CD14-positive monocyte (primary cell): ENCODE measurements around the gene SLC9C1. TPM values are rescaled to one million over a fixed set of nuclear protein-coding genes. Genes with fewer than 3 reads are reported as not detected.

Experiments used
- DNase-seq, 3 donors: peaks; one replicate each; pipeline ENCODE4 v3.0.0-alpha.2; 2011 to 2022
- H2AFZ ChIP-seq: 2 replicates; pipeline ENCODE4 v1.6.0; 2012; ENCODE audit warnings: mild to moderate bottlenecking, low read depth, low read length, inconsistent platforms; ENCODE audit not compliant: insufficient read depth, poor library complexity, severe bottlenecking
- H3K27ac ChIP-seq, 2 donors: 1 replicate in 1 of 2; 2 replicates in 1 of 2; pipeline ENCODE4 v1.5.1; 2012 to 2013; ENCODE audit warnings: low read length in 2 of 2, control low read depth in 1 of 2, inconsistent platforms in 1 of 2, low read depth in 1 of 2, mild to moderate bottlenecking in 1 of 2
- H3K27me3 ChIP-seq, 2 donors: one replicate each; pipeline versions ENCODE4 v1.6.0 to v1.6.1; 2011 to 2013; ENCODE audit warnings: low read length in 2 of 2; ENCODE audit not compliant: control insufficient read depth in 2 of 2, insufficient read depth in 2 of 2
- H3K36me3 ChIP-seq, 2 donors: replicated peaks in 1 of 2; 1 replicate in 1 of 2; 2 replicates in 1 of 2; pipeline versions ENCODE4 v1.5.1 to v1.6.1; 2012 to 2013; ENCODE audit warnings: low read length in 2 of 2, control low read depth in 1 of 2, inconsistent platforms in 1 of 2, mild to moderate bottlenecking in 1 of 2; ENCODE audit not compliant: insufficient read depth in 2 of 2, control insufficient read depth in 1 of 2
- H3K4me1 ChIP-seq, 2 donors: 1 replicate in 1 of 2; 2 replicates in 1 of 2; pipeline versions ENCODE4 v1.5.1 to v1.6.1; 2012 to 2013; ENCODE audit warnings: low read length in 2 of 2, control low read depth in 1 of 2, inconsistent platforms in 1 of 2, mild to moderate bottlenecking in 1 of 2, moderate library complexity in 1 of 2; ENCODE audit not compliant: insufficient read depth in 2 of 2, control insufficient read depth in 1 of 2
- H3K4me2 ChIP-seq: replicated peaks from 2 replicates; pipeline ENCODE3; 2012; ENCODE audit warnings: low read length, moderate library complexity, mild to moderate bottlenecking; ENCODE audit not compliant: poor library complexity, severe bottlenecking; ENCODE audit errors: extremely low read depth
- H3K4me3 ChIP-seq, 3 experiments: fragments of 200-600 bp in 1 of 3; sonication (generic) in 1 of 3; replicated peaks in 1 of 3; 1 replicate in 2 of 3; 2 replicates in 1 of 3; pipeline ENCODE4 v1.5.1; 2011 to 2013; ENCODE audit warnings: low read length in 3 of 3, mild to moderate bottlenecking in 3 of 3, control low read depth in 2 of 3, low read depth in 2 of 3, inconsistent platforms in 1 of 3, moderate library complexity in 1 of 3
- H3K79me2 ChIP-seq: 2 replicates; pipeline ENCODE4 v1.6.0; 2012; ENCODE audit warnings: mild to moderate bottlenecking, control low read depth, inconsistent platforms, low read length, moderate library complexity; ENCODE audit not compliant: insufficient read depth
- H3K9ac ChIP-seq: 2 replicates; pipeline ENCODE4 v1.6.0; 2017; ENCODE audit warnings: low read length, mild to moderate bottlenecking; ENCODE audit not compliant: insufficient read depth, poor library complexity, severe bottlenecking
- H3K9me3 ChIP-seq, 2 donors: replicated peaks in 1 of 2; 1 replicate in 1 of 2; 2 replicates in 1 of 2; pipeline versions ENCODE4 v1.5.1 to v1.6.1; 2012 to 2013; ENCODE audit warnings: low read length in 2 of 2, control low read depth in 1 of 2; ENCODE audit not compliant: control insufficient read depth in 1 of 2, insufficient read depth in 1 of 2
- H4K20me1 ChIP-seq: 2 replicates; pipeline ENCODE4 v1.6.0; 2012; ENCODE audit warnings: mild to moderate bottlenecking, low read length, control low read depth, moderate library complexity; ENCODE audit not compliant: insufficient read depth
- H3K27ac Mint-ChIP-seq, 7 donors: one replicate each; pipeline ENCODE4 v1.8.0; 2020; ENCODE audit warnings: mild to moderate bottlenecking in 7 of 7, mixed read lengths in 7 of 7, moderate library complexity in 6 of 7, inconsistent platforms in 2 of 7
- H3K27me3 Mint-ChIP-seq, 3 donors: one replicate each; pipeline ENCODE4 v1.8.0; 2021 to 2022; ENCODE audit warnings: low read depth in 3 of 3, mild to moderate bottlenecking in 3 of 3, mixed read lengths in 3 of 3, moderate library complexity in 3 of 3, inconsistent platforms in 1 of 3
- H3K36me3 Mint-ChIP-seq, 2 donors: one replicate each; pipeline ENCODE4 v1.8.0; 2020; ENCODE audit warnings: mixed read lengths in 2 of 2, inconsistent platforms in 1 of 2, mild to moderate bottlenecking in 1 of 2
- H3K4me1 Mint-ChIP-seq: one replicate; pipeline ENCODE4 v1.8.0; 2020; ENCODE audit warnings: mild to moderate bottlenecking, mixed read lengths
- H3K4me3 Mint-ChIP-seq, 2 donors: one replicate each; pipeline ENCODE4 v1.8.0; 2020; ENCODE audit warnings: mild to moderate bottlenecking in 2 of 2, mixed read lengths in 2 of 2, moderate library complexity in 1 of 2
- H3K9me3 Mint-ChIP-seq, 7 donors: one replicate each; pipeline ENCODE4 v1.8.0; 2020 to 2022; ENCODE audit warnings: mixed read lengths in 7 of 7, mild to moderate bottlenecking in 6 of 7, moderate library complexity in 6 of 7, inconsistent platforms in 2 of 7
- WGBS: methylation state at CpG from one replicate; pipeline ENCODE4 v1.1.5; 2013; ENCODE audit warnings: missing lambda C conversion rate; ENCODE audit not compliant: insufficient coverage; 5-methylcytosine and 5-hydroxymethylcytosine counted together
- intact Hi-C, 2 donors: fragments of 100-400 bp; cut with micrococcal nuclease; formaldehyde crosslinking; loops; one replicate each; pipeline versions ENCODE4 v1.15.0 to v1.15.1; 2023
- polyA plus RNA-seq, 3 donors: library from polyadenylated mRNA; depleted of rRNA in 1 of 3; unstranded in 2 of 3; stranded (reverse) in 1 of 3; fragments of 300-500 nt in 2 of 3; fragments of >200 nt in 1 of 3; fragmentation: Illumina TruSeq in 2 of 3; gene quantifications; 1 replicate in 2 of 3; 2 replicates in 1 of 3; pipeline ENCODE4 v1.2.3, GENCODE V29; 2012 to 2021
- TF ChIP-seq, protein P1 (sequence below): fragments of 200-600 bp; IDR thresholded peaks from one replicate; pipeline ENCODE4 v1.8.0; 2022; ENCODE audit warnings: antibody characterized with exemption, mild to moderate bottlenecking

SLC9C1 gene
- polyA plus RNA-seq, 3 donors: not detected

DNA sequence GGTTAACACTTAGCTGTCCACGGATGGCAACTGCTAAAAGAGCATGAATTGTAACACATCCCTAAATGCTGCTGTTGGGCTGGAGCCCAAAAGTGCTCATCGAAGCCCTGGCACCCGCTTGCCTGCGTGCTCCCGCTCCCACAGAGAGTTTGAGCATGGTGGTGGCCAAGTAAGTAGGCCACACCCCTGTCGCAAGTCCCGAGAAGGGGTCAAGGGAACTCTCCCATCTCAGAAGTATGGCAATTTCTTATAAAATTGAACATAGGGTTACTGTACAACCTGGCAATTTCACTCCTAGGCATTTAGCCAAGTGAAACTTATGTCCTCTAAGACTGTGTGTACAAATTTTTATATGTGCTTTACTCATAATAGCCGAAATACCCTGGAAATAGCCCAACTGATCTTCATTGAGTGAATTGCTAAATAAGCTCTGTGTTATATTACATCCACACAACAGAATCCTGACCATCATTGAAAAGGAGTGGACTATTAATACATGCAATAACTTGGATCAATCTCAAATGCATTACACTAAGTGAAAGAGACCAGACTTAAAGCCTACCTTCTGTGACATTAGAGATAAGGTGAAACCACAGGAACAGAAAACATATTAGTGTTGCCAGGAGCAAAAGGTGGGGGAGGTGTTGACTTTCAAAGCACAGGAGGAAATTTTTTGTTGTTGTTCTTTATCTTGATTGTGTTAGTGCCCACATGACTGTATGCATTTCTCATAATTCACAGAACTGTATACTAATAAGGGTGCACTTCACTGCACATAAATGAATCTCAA, 159.5 kb downstream of the SLC9C1 start:
- no peak overlapping the region for H2AFZ ChIP-seq
- no peaks in the 10 kb centered on the region for H3K9me3 ChIP-seq
- no peak overlapping the region for H3K27ac Mint-ChIP-seq
- WGBS: 100% methylated on average over 4 of the region's 8 CpGs
- TF ChIP-seq, protein P1, sequence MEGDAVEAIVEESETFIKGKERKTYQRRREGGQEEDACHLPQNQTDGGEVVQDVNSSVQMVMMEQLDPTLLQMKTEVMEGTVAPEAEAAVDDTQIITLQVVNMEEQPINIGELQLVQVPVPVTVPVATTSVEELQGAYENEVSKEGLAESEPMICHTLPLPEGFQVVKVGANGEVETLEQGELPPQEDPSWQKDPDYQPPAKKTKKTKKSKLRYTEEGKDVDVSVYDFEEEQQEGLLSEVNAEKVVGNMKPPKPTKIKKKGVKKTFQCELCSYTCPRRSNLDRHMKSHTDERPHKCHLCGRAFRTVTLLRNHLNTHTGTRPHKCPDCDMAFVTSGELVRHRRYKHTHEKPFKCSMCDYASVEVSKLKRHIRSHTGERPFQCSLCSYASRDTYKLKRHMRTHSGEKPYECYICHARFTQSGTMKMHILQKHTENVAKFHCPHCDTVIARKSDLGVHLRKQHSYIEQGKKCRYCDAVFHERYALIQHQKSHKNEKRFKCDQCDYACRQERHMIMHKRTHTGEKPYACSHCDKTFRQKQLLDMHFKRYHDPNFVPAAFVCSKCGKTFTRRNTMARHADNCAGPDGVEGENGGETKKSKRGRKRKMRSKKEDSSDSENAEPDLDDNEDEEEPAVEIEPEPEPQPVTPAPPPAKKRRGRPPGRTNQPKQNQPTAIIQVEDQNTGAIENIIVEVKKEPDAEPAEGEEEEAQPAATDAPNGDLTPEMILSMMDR: no peak
- no peak overlapping the region for H3K9ac ChIP-seq
- H3K27ac ChIP-seq: no peak overlapping the region
- no peaks in the 10 kb centered on the region for H4K20me1 ChIP-seq
- no peaks in the 10 kb centered on the region for H3K9me3 Mint-ChIP-seq
- H3K4me1 ChIP-seq: peaks cover 23 to 34% of the 10 kb centered on the region in 2 donors
- H3K4me3 Mint-ChIP-seq: no peak overlapping the region
- no peaks in the 10 kb centered on the region for H3K79me2 ChIP-seq
- peaks cover 42% of the 10 kb centered on the region for H3K4me1 Mint-ChIP-seq
- intact Hi-C loops: no loop called here
- DNase-seq: no peak
- H3K36me3 Mint-ChIP-seq: no peaks in the 10 kb centered on the region
- H3K4me2 ChIP-seq: no peak overlapping the region
- H3K4me3 ChIP-seq: no peak overlapping the region
- no peaks in the 10 kb centered on the region for H3K36me3 ChIP-seq
- no peaks in the 10 kb centered on the region for H3K27me3 ChIP-seq
- peaks cover 0 to 4% (median 0%) of the 10 kb centered on the region in 3 donors for H3K27me3 Mint-ChIP-seq

DNA sequence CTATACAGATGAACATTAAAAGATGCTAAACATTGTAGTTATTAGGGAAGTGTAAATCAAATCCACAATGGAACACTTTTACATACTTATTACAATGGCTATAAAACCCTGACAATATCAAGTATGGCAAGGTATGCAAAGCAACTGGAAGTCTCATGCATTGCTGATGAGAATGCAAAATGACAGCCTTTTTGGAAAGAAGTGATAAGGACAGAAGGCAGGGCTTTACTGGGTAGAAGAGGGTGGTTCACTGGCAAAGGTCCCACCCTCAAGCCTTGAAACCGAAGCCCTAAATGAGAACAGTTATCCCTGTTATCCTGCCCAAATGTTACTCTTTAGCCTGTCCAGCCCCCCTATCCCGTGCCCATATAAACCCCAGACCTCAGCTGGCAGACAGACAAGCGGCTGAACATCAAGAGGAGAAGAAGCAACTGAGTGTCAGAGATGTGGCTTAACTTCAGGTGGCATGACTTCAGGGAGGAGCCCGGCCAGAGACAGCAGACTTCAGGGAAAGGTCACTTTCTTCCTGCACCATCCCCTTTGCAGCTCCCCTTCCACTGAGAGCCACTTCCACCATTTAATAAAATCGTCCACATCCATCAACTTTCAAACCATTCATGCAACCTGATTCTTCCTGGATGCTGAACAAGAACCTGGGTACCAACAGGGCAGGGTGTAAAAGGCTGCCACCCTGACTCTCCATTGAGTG, 160.2 kb downstream of the SLC9C1 start:
- 100% methylated on average over 2 of the region's 5 CpGs for WGBS
- H3K27me3 ChIP-seq: no peaks in the 10 kb centered on the region
- no peaks in the 10 kb centered on the region for H3K36me3 ChIP-seq
- H2AFZ ChIP-seq: peak overlapping the region; percentile 9
- H3K4me2 ChIP-seq: peak overlapping the region; percentile 37
- intact Hi-C loops: no loop called here
- peak overlapping the region in 1 of 7 donors; percentile 83 for H3K27ac Mint-ChIP-seq
- H3K4me1 Mint-ChIP-seq: peaks cover 49% of the 10 kb centered on the region
- peak overlapping the region in 1 of 2 donors; percentile 60 for H3K4me3 Mint-ChIP-seq
- no peaks in the 10 kb centered on the region for H3K79me2 ChIP-seq
- peak overlapping the region in 1 of 2 donors; percentile 72 for H3K27ac ChIP-seq
- no peaks in the 10 kb centered on the region for H3K36me3 Mint-ChIP-seq
- TF ChIP-seq, protein P1: no peak
- H3K27me3 Mint-ChIP-seq: peaks cover 0 to 4% (median 0%) of the 10 kb centered on the region in 3 donors
- no peaks in the 10 kb centered on the region for H3K9me3 Mint-ChIP-seq
- DNase-seq: no peak
- peaks cover 23 to 41% of the 10 kb centered on the region in 2 donors for H3K4me1 ChIP-seq
- no peaks in the 10 kb centered on the region for H4K20me1 ChIP-seq
- no peak overlapping the region for H3K9ac ChIP-seq
- peak overlapping the region in 1 of 3 experiments; percentile 19 for H3K4me3 ChIP-seq
- H3K9me3 ChIP-seq: no peaks in the 10 kb centered on the region
